NCI-H1417 treated with DMSO at 0.1 percent for 48 hours (cell line): ENCODE measurements around the gene SIX1.

Experiments
- DNase-seq: peaks from one replicate; lab custom pipeline; 2025; lab: John Stamatoyannopoulos, UW

SIX1 gene

DNA sequence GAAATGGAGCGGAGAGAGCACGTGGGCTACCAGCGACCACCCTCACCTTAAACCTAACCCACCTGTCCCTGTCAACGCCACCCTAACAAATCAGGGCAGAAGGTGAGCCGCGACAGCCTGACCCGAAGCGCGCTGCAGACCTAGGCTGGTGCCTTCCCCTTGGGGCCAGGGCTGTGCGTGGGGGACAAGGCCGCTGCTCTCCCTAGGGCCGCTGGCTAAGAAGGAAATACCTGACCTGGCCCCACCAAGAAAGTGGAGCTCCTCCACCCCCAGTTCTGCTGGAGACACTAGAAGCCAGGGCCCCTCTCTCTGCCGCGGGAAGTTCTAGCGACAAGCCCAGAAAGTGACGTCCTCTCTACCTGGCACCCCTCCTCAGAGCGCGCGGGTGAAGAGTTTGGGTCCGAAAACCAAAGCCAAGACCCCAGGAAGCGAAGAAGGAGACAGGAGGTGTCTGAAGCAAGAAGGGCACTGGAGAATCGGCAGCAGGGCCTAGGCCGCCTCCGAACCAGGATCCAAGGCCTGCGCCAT is 7.5 kb downstream of the SIX1 start:
- no peak for DNase-seq

GRCh38 chr14:60640859-60641741 is 8.2 kb downstream of the SIX1 start:
- DNase-seq = no peak

GRCh38 chr14:60639674-60640073 is 9.6 kb downstream of the SIX1 start:
- DNase-seq = no peak

- DNase-seq = no peak
Observed at GRCh38 chr14:60637479-60638315, 11.6 kb downstream of the SIX1 start.

GRCh38 chr14:60636879-60637478 is 12.3 kb downstream of the SIX1 start:
- no peak for DNase-seq

- DNase-seq = no peak
Observed at GRCh38 chr14:60634153-60634552, 15.1 kb downstream of the SIX1 start.

- DNase-seq = no peak
Observed at GRCh38 chr14:60632777-60633176, 16.5 kb downstream of the SIX1 start.

DNA sequence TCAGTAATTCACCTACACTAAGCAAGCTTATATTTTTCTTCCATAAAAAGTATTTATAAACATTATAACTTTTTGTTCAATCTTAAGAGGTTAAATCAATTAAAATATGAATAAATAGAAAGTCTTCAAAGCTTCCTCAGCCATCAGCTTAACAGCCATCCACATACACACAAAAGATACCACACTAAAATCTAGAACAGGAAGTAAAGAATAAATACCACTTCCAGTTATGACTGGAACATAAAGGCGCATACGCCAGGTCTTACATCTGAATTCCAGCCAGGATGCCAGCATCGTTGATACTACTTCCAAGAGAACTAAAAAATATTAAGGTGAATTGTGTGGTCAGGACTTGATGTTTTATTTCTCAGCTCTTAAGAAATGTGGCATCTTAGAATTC is 17.0 kb downstream of the SIX1 start:
- no peak for DNase-seq

GRCh38 chr14:60631842-60632241 is 17.4 kb downstream of the SIX1 start:
- DNase-seq = no peak

DNA sequence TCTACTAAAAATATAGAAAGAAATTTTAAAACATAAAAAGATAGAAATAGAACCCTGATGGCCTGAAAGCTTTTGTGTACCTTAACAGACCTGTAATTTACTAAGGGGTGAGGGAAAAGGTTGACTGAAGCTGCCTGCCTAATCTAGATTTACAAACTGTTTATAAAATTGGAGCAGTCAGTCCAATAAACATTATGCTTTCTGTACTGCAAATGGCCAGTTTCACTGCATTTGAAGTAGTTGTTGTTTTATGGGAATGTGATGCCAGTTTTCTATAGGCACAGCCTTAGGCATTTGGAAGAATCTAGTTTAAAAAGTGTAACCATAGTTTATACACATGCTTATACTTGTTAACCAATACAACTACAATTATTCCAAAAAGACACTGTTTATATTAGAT is 19.1 kb downstream of the SIX1 start:
- no peak for DNase-seq

GRCh38 chr14:60628892-60629291 is 20.4 kb downstream of the SIX1 start:
- DNase-seq = no peak

DNA sequence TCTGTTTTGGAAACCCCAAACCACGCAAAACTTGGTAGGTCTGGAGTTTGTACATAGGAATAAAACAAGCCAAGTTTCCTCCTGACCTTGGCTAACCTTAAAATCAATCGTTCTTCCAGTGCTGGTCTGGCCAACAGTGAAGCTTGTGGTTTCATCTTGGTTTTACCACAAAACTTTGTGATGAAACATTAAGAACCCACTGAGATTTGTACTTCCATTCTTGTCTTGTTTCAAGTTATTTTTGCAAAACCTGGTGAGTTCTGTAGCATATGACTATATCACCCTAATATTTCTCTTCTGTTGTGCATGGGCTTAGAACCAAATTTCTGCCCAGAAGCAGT is 26.4 kb downstream of the SIX1 start:
- DNase-seq = no peak

GRCh38 chr14:60622210-60622916 is 26.9 kb downstream of the SIX1 start:
- no peak for DNase-seq

DNA sequence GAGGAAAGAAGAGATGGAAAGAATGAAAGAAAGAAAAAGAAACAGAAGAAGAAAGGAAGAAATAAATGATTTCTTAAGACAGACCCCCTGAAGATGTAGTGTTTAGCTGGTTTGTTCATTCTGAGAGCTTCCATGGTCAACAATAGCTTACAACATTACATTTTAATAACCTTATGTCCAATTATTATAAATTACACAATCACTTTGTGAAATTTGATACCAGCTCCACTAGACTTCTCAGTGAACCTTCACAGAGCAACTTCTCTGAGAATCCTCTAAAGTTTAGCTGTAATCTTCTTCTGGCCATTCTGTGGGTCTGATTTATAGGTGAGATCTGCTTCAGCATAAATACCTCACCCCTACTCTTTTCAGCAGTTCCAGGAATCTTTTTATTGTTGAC is 27.9 kb downstream of the SIX1 start:
- DNase-seq = no peak

GRCh38 chr14:60618241-60618640 is 31.0 kb downstream of the SIX1 start:
- DNase-seq = no peak

GRCh38 chr14:60616461-60616959 is 32.8 kb downstream of the SIX1 start:
- DNase-seq = no peak

DNA sequence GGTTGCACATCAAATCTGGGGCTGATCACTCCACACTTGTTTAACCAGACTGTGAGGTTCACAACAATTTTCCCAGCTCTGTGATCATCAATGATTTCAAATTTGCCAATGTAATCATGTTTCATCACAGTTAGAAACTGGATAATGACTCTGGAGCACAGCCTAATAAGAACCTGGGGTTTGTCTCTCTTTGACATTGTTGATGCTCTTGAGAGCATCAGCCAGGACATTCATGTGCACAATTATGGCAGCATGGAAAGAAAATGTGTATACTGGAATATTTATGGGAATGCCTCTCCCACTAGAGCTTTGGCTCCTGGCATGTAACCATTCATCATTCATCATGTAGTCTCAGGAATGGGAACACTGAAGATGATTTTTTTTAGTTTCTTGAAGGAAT is 47.0 kb downstream of the SIX1 start:
- no peak for DNase-seq

DNA sequence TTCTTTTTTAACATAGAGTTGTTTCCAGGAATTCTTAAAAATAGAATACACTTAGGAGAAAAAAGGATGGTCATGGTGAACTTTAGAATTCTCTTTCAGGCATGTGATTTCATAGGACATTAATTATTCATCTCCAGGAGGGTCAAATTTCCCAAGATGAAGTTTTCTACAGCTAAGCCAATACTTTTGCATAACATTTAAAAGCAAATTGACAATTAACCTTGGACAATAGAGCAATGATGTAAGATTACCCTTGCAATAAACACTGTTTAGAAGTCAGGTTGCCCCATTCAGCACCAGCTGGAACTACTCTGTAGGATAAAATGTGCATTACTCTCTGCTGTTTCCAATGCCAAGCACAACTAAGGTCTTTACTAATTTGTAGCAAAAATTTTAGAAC is 49.5 kb downstream of the SIX1 start:
- no peak for DNase-seq

- no peak for DNase-seq
Observed at GRCh38 chr14:60596139-60596538, 53.1 kb downstream of the SIX1 start.

DNA sequence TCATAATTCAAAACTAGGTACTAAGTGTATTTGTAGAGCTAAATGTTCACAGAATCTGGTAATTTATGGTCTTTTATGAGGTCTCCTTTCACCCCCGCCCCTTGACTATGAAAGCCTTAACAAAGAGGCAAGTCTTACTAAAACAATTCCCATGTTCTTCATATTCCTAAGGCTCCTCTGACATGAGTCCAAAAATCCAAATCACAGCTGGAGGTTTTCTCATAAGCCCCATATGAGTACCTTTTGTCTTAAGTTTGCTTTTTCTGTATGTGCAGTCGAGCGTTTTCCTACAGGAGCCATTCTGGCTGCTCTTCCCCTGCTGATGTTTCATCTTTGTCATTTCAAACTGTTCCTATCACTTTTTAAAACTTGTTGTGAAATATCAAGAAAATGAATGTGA is 55.2 kb downstream of the SIX1 start:
- no peak for DNase-seq
